Endodermal cell (in vitro differentiated cells): ENCODE measurements around the gene UNC93A. TPM values are rescaled to one million over a fixed set of nuclear protein-coding genes. Genes with fewer than 3 reads are reported as not detected.
"Not testable (repeated sequence)": the region's sequence is repeated elsewhere in the genome, so short reads cannot be mapped to it uniquely, and the experiment has no call there.

ENCODE experiments used
- DNase-seq: peaks from one replicate; pipeline ENCODE4 v3.0.0-alpha.2; 2017
- H3K27ac ChIP-seq: 2 replicates; pipeline ENCODE4 v1.5.1; 2013; ENCODE audit warnings: mild to moderate bottlenecking, low read depth, low read length, moderate library complexity
- H3K27me3 ChIP-seq: 2 replicates; pipeline ENCODE4 v1.6.1; 2013; ENCODE audit warnings: mild to moderate bottlenecking, low read length, moderate library complexity; ENCODE audit not compliant: insufficient read depth, control insufficient read depth, poor library complexity, severe bottlenecking
- H3K36me3 ChIP-seq: 2 replicates; pipeline ENCODE4 v1.7.0; 2013; ENCODE audit warnings: mild to moderate bottlenecking, low read length, moderate library complexity; ENCODE audit not compliant: control insufficient read depth, insufficient read depth
- H3K4me1 ChIP-seq: one replicate; pipeline ENCODE4 v1.7.0; 2013; ENCODE audit warnings: low read length; ENCODE audit not compliant: control insufficient read depth, insufficient read depth
- H3K4me3 ChIP-seq: 2 replicates; pipeline ENCODE4 v1.5.1; 2013; ENCODE audit warnings: mild to moderate bottlenecking, low read length, moderate library complexity
- H3K9ac ChIP-seq: 2 replicates; pipeline ENCODE4 v1.6.1; 2013; ENCODE audit warnings: mild to moderate bottlenecking, low read length, moderate library complexity; ENCODE audit not compliant: poor library complexity, severe bottlenecking; ENCODE audit errors: extremely low read depth
- H3K9me3 ChIP-seq: 2 replicates; pipeline ENCODE4 v1.6.1; 2013; ENCODE audit warnings: mild to moderate bottlenecking, low read length, moderate library complexity; ENCODE audit not compliant: control insufficient read depth
- H3K27ac Mint-ChIP-seq: 2 replicates; pipeline ENCODE4 v1.8.0; 2020; ENCODE audit warnings: mixed read lengths
- H3K27me3 Mint-ChIP-seq: 2 replicates; pipeline ENCODE4 v1.8.0; 2021; ENCODE audit warnings: mild to moderate bottlenecking, mixed read lengths; ENCODE audit not compliant: insufficient read depth
- H3K36me3 Mint-ChIP-seq: 2 replicates; pipeline ENCODE4 v1.8.0; 2020; ENCODE audit warnings: low read depth, mixed read lengths
- H3K4me1 Mint-ChIP-seq: 2 replicates; pipeline ENCODE4 v1.8.0; 2020; ENCODE audit warnings: mixed read lengths
- H3K4me3 Mint-ChIP-seq: 2 replicates; pipeline ENCODE4 v1.8.0; 2020; ENCODE audit warnings: mild to moderate bottlenecking, moderate library complexity, mixed read lengths
- H3K9me3 Mint-ChIP-seq: 2 replicates; pipeline ENCODE4 v1.8.0; 2020; ENCODE audit warnings: mild to moderate bottlenecking, mixed read lengths
- WGBS, 2 experiments: methylation state at CpG; one replicate each; pipeline versions ENCODE4 v1.1.5 to v1.1.7; 2013; ENCODE audit warnings: missing lambda C conversion rate in 2 of 2, mixed read lengths in 1 of 2; ENCODE audit not compliant: insufficient coverage in 1 of 2, insufficient read length in 1 of 2; 5-methylcytosine and 5-hydroxymethylcytosine counted together
- long read RNA-seq, 4 experiments: library from polyadenylated mRNA in 2 of 4; library from RNA in 1 of 4; library from capped mRNA in 1 of 4; stranded (forward) in 3 of 4; unstranded in 1 of 4; transcript quantifications; one replicate each; pipeline ENCODE4 v2.0.0, GENCODE V29; 2020 to 2021; ENCODE audit warnings: inconsistent platforms in 1 of 4
- polyA plus RNA-seq, 2 experiments: library from polyadenylated mRNA; stranded (reverse); fragments of 50-300 nt; gene quantifications; one replicate each; pipeline ENCODE4 v1.2.3, GENCODE V29; 2013
- total RNA-seq, 2 donors: library from RNA; stranded (reverse); fragmentation: NEBNext Ultra II Directional in 1 of 2; extraction: Animal tissue kit (Norgen Biotek cat#: 25700) in 1 of 2; gene quantifications; 2 replicates in 1 of 2; 3 replicates in 1 of 2; pipeline ENCODE4 v1.2.1, GENCODE V29; 2021
- TF ChIP-seq, protein P1 (sequence below): fragments of 200-600 bp; sonication (generic); conservative IDR thresholded peaks from 2 replicates; pipeline ENCODE4 v1.5.0; 2021; ENCODE audit warnings: antibody characterized with exemption, mild to moderate bottlenecking

Gene UNC93A
- 1 to 10 TPM; 2.0 to 4.0 TPM for total RNA-seq
- polyA plus RNA-seq (2013, experiment 1 of 2) = 3.1 TPM
- 0.83 TPM for polyA plus RNA-seq (2013, experiment 2 of 2)
- long read RNA-seq, experiment 1, partial matches to known transcripts = 0 of 2 reads
- long read RNA-seq, experiment 1, other reads (novel, unspliced or antisense) = 2 of 2 reads
- long read RNA-seq, experiment 2, partial matches to known transcripts = 0 of 6 reads
- long read RNA-seq, experiment 2, other reads (novel, unspliced or antisense) = 6 of 6 reads
- long read RNA-seq, experiment 3, partial matches to known transcripts = 1 of 15 reads
- long read RNA-seq, experiment 3, other reads (novel, unspliced or antisense) = 14 of 15 reads
- long read RNA-seq, experiment 4, partial matches to known transcripts = 1 of 6 reads
- long read RNA-seq, experiment 4, other reads (novel, unspliced or antisense) = 5 of 6 reads

DNA sequence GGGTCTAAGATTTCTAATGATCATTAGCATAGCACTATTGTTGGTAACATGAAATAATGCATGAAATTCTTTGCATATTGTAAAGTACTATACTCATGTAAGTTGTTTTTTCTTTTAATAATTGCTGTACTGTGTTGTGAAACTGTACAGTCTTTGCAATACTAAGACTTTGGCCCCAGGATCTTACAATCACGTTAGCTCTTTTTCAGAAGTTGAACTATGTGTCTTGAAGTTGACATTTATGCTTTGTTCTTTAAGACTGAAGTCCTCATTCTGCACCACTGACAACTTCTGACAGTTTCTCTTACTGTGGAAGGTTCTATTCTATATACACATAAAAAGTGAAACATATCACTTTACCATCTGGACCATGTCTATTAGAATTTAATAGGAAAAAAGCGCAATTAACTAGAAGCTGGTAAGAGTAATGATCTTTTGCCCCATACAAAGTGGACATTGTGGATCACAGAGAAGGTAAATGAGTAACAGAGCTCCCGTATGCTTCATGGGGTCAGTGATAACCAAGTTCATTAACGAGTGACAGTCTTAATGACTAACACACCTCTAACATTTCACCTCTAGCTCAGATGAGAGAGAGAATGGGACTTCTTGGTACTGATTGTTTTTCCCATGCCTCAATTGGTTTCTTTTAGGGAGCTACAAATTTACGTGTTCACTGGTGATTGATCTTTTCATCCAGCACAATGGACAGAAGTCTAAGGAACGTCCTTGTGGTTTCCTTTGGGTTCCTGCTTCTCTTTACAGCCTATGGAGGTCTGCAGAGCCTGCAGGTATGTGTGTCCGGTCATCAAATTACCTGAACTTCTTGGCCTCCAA is at the start of gene UNC93A:
UNC93A (plus strand) TSS at position 530 of the 837 bp plus-strand sequence; CDS start at position 705, 175 bp downstream.
- H3K4me1 Mint-ChIP-seq = peaks cover 27% of the 10 kb centered on the region
- Histone ChIP-seq H3K4me1 (no peaks in the 10 kb centered on the region), H3K27ac (no peak within 1 kb of the TSS), H3K9ac (no peak within 1 kb of the TSS), H3K27me3 (no peaks in the 10 kb centered on the region), H3K4me3 (no peak within 1 kb of the TSS), H3K36me3 (no peaks in the 10 kb centered on the region), H3K9me3 (no peaks in the 10 kb centered on the region)
- no peaks in the 10 kb centered on the region for H3K9me3 Mint-ChIP-seq
- WGBS, 2 experiments = 91 to 100% methylated on average over 5 to 7 of the region's 7 CpGs
- H3K27ac Mint-ChIP-seq = no peak within 1 kb of the TSS
- no peak within 1 kb of the TSS for H3K4me3 Mint-ChIP-seq
- no peaks in the 10 kb centered on the region for H3K36me3 Mint-ChIP-seq
- no peak for DNase-seq
- TF ChIP-seq, protein P1, sequence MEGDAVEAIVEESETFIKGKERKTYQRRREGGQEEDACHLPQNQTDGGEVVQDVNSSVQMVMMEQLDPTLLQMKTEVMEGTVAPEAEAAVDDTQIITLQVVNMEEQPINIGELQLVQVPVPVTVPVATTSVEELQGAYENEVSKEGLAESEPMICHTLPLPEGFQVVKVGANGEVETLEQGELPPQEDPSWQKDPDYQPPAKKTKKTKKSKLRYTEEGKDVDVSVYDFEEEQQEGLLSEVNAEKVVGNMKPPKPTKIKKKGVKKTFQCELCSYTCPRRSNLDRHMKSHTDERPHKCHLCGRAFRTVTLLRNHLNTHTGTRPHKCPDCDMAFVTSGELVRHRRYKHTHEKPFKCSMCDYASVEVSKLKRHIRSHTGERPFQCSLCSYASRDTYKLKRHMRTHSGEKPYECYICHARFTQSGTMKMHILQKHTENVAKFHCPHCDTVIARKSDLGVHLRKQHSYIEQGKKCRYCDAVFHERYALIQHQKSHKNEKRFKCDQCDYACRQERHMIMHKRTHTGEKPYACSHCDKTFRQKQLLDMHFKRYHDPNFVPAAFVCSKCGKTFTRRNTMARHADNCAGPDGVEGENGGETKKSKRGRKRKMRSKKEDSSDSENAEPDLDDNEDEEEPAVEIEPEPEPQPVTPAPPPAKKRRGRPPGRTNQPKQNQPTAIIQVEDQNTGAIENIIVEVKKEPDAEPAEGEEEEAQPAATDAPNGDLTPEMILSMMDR = no peak
- H3K27me3 Mint-ChIP-seq = peaks cover 4% of the 10 kb centered on the region

GRCh38 chr6:167241321-167242134 is 49.6 kb upstream of the UNC93A start:
- DNase-seq, H3K36me3 ChIP-seq, H3K9me3 Mint-ChIP-seq, H3K9ac ChIP-seq, H3K9me3 ChIP-seq, H3K4me3 ChIP-seq, H3K4me3 Mint-ChIP-seq, H3K27ac Mint-ChIP-seq, H3K36me3 Mint-ChIP-seq, H3K27me3 ChIP-seq, H3K27me3 Mint-ChIP-seq: not testable (repeated sequence)
- Histone ChIP-seq H3K4me1 (peaks cover 16% of the 10 kb centered on the region), H3K27ac (peak overlapping the region; percentile 77)
- 81 to 88% methylated on average over 8 to 28 of the region's 30 CpGs for WGBS, 2 experiments
- peaks cover 67% of the 10 kb centered on the region for H3K4me1 Mint-ChIP-seq

GRCh38 chr6:167242135-167242506 is 49.0 kb upstream of the UNC93A start:
- H3K27ac Mint-ChIP-seq = not testable (repeated sequence)
- 99 to 100% methylated on average over 1 to 2 of the region's 7 CpGs for WGBS, 2 experiments
- H3K4me1 Mint-ChIP-seq = peaks cover 62% of the 10 kb centered on the region

GRCh38 chr6:167242511-167243051 is 48.5 kb upstream of the UNC93A start:
- H3K27me3 Mint-ChIP-seq, H3K9ac ChIP-seq, DNase-seq, H3K9me3 Mint-ChIP-seq, H3K27me3 ChIP-seq, H3K36me3 ChIP-seq, H3K4me3 ChIP-seq, H3K9me3 ChIP-seq, H3K27ac Mint-ChIP-seq, H3K4me3 Mint-ChIP-seq, H3K36me3 Mint-ChIP-seq: not testable (repeated sequence)
- 94 to 95% methylated on average over 6 of the region's 6 CpGs for WGBS, 2 experiments
- H3K4me1 Mint-ChIP-seq = peaks cover 57% of the 10 kb centered on the region
- H3K27ac ChIP-seq = peak overlapping the region; percentile 80
- H3K4me1 ChIP-seq = peaks cover 16% of the 10 kb centered on the region

More at GRCh38 chr6:167242135-167242506, 49.0 kb upstream of the UNC93A start:
- Histone ChIP-seq H3K27ac (peak overlapping the region; percentile 80), H3K4me1 (peaks cover 16% of the 10 kb centered on the region)
- DNase-seq, H3K9me3 ChIP-seq, H3K4me3 ChIP-seq, H3K9ac ChIP-seq, H3K36me3 Mint-ChIP-seq, H3K4me3 Mint-ChIP-seq, H3K27me3 Mint-ChIP-seq, H3K27me3 ChIP-seq, H3K36me3 ChIP-seq, H3K9me3 Mint-ChIP-seq: not testable (repeated sequence)
